Astrocyte of the cerebellum (primary cell): ENCODE results near the gene NHSL2.

Experiments used
- DNase-seq: peaks from one replicate; pipeline ENCODE4 v3.0.0-alpha.2; 2011; ENCODE audit warnings: low read depth
- H3K4me3 ChIP-seq: 2 replicates; pipeline ENCODE4 v1.5.1; 2011; ENCODE audit warnings: mild to moderate bottlenecking, low read depth, low read length, moderate library complexity
- in situ Hi-C: cut with HindIII; loops from 2 replicates; pipeline ENCODE4 v1.10.0; 2017; ENCODE audit warnings: low sequenced_read_pairs
- TF ChIP-seq, protein P1 (sequence below): IDR thresholded peaks from 2 replicates; pipeline ENCODE4 v1.5.1; 2012; ENCODE audit warnings: low read length, low read depth, moderate library complexity, mild to moderate bottlenecking; ENCODE audit errors: missing control alignments

Gene NHSL2

GRCh38 chrX:72130762-72131250 is 220.2 kb downstream of the NHSL2 start:
- TF ChIP-seq, protein P1, sequence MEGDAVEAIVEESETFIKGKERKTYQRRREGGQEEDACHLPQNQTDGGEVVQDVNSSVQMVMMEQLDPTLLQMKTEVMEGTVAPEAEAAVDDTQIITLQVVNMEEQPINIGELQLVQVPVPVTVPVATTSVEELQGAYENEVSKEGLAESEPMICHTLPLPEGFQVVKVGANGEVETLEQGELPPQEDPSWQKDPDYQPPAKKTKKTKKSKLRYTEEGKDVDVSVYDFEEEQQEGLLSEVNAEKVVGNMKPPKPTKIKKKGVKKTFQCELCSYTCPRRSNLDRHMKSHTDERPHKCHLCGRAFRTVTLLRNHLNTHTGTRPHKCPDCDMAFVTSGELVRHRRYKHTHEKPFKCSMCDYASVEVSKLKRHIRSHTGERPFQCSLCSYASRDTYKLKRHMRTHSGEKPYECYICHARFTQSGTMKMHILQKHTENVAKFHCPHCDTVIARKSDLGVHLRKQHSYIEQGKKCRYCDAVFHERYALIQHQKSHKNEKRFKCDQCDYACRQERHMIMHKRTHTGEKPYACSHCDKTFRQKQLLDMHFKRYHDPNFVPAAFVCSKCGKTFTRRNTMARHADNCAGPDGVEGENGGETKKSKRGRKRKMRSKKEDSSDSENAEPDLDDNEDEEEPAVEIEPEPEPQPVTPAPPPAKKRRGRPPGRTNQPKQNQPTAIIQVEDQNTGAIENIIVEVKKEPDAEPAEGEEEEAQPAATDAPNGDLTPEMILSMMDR = no peak
- H3K4me3 ChIP-seq = peak overlapping the region; percentile 43

DNA sequence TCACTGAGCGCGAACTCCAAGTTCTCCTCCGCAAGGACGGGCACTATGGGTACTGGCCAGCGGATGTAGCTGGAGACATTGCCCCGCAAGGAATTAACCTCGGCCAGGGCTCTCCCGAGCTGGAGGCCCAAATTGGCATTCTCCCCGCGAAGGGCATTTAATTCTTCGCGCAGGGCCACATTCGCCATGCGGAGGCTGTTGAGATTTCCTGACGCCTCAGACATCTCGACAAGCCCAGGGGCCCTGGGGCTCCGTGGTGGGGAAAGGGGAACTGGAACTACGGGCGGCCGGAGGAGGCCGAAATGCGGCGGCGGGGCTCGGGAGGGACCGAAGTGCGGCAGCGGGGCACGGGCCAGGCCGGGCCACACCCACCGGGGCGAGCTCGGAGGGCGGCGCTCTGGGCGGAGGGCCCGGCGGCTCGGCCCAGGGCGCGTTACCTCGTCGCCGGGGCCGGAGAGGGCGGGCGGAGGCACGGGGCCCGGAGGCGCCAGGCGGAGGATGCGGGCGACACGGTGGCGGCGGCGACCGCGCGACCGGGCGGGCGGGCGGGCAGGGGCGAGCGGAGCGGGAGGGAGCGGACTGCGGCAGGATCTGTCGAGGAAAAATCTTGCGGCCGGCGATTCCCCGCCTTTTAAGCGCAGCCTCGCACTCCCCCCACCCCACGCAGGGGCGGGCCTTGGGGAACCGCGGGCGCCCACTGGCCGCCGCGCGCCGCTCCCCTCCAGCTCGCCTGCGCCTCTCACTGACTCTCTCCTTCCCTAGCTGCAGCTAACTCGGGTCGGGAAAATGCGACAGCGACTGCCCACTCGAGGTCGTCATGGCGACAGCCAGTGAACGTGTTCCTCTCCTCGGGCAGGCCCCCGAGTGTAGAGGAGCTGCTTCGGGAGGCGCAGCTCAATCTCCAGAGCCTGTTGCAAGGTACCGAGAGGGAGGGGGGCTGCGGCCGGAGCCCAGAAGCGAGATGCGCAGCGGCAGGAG is 221.0 kb downstream of the NHSL2 start, which contains the start of gene RTL5:
TSS of gene RTL5 (minus strand) at position 599 of the 978 bp plus-strand sequence.
- DNase-seq = peak; percentile 35
- in situ Hi-C loops = no loop called here
- TF ChIP-seq, protein P1 = no peak
- H3K4me3 ChIP-seq = peak within 1 kb of the TSS; percentile 43

More at GRCh38 chrX:72130762-72131250, 220.2 kb downstream of the NHSL2 start:
- in situ Hi-C loops = no loop called here
- DNase-seq = no peak

GRCh38 chrX:72132456-72132855 is 221.8 kb downstream of the NHSL2 start:
- peak overlapping the region; percentile 38 for H3K4me3 ChIP-seq
- no peak for DNase-seq
- TF ChIP-seq, protein P1 = no peak
- in situ Hi-C loops = no loop called here

GRCh38 chrX:72133851-72134546 is 223.4 kb downstream of the NHSL2 start:
- DNase-seq = no peak
- in situ Hi-C loops = no loop called here
- TF ChIP-seq, protein P1 = no peak
- H3K4me3 ChIP-seq = no peak overlapping the region

- TF ChIP-seq, protein P1 = no peak
- in situ Hi-C loops = no loop called here
- no peak overlapping the region for H3K4me3 ChIP-seq
- no peak for DNase-seq
Observed at GRCh38 chrX:72137846-72138495, 227.3 kb downstream of the NHSL2 start.

DNA sequence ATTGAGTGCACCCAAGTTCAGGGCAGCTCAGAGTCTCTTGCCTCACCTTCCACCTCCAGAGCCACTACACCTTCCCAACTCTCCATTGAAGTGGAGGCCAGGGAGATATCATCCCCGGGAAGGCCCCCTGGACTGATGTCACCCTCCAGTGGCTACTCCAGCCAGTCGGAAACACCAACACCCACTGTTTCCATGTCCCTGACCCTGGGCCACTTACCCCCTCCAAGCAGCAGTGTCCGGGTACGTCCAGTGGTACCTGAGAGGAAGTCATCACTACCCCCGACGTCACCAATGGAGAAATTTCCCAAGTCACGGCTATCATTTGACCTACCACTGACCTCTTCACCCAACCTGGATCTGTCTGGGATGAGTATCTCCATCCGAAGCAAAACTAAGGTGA is 228.9 kb downstream of the NHSL2 start:
- no peak for DNase-seq
- TF ChIP-seq, protein P1 = no peak
- no peak overlapping the region for H3K4me3 ChIP-seq
- in situ Hi-C loops = no loop called here
